Body of pancreas (tissue), 4 donors: ENCODE data around the gene BMPER. TPM values are rescaled to one million over a fixed set of nuclear protein-coding genes. Genes with fewer than 3 reads are reported as not detected.

ENCODE experiments used
- ATAC-seq: fragments of 150-250 bp; one replicate; pipeline ENCODE4 v1.9.1; 2016
- DNase-seq, 4 donors: peaks; one replicate each; pipeline ENCODE4 v3.0.0-alpha.2; 2019
- H3K27ac ChIP-seq, 4 donors: fragments of 200-600 bp; sonication (generic); 1 replicate in 3 of 4; 2 replicates in 1 of 4; pipeline versions ENCODE4 v1.5.1 to v1.6.1; 2016 to 2019; ENCODE audit warnings: mild to moderate bottlenecking in 1 of 4, mixed read lengths in 1 of 4, moderate library complexity in 1 of 4
- H3K27me3 ChIP-seq, 2 donors: fragments of 200-600 bp; sonication (generic); one replicate each; pipeline ENCODE4 v1.6.0; 2016; ENCODE audit warnings: mild to moderate bottlenecking in 1 of 2
- H3K36me3 ChIP-seq, 2 donors: fragments of 200-600 bp; sonication (generic); replicated peaks in 1 of 2; 2 replicates each; pipeline ENCODE4 v1.5.1; 2016; ENCODE audit warnings: low read depth in 2 of 2; ENCODE audit not compliant: insufficient read depth in 1 of 2
- H3K4me1 ChIP-seq: fragments of 200-600 bp; sonication (generic); one replicate; pipeline ENCODE4 v1.6.0; 2016
- H3K4me3 ChIP-seq, 2 donors: fragments of 200-600 bp; sonication (generic); 1 replicate in 1 of 2; 2 replicates in 1 of 2; pipeline ENCODE4 v1.5.1; 2016 to 2019
- H3K9me3 ChIP-seq, 3 donors: fragments of 200-600 bp; sonication (generic); 1 replicate in 2 of 3; 2 replicates in 1 of 3; pipeline ENCODE4 v1.5.1; 2016
- POLR2A ChIP-seq, 3 donors: fragments of 450-650 bp; IDR thresholded peaks; one replicate each; pipeline ENCODE4 v1.6.1; 2016; ENCODE audit warnings: antibody characterized with exemption in 3 of 3, mild to moderate bottlenecking in 2 of 3
- WGBS, 2 donors: methylation state at CpG; one replicate each; pipeline ENCODE4 v1.1.5; 2017; 5-methylcytosine and 5-hydroxymethylcytosine counted together
- intact Hi-C: fragments of 100-400 bp; cut with DNase I; formaldehyde crosslinking; loops from one replicate; pipeline ENCODE4 v1.15.1; 2023
- total RNA-seq, 2 donors: library from RNA; depleted of rRNA; stranded (reverse); fragments of >200 nt; gene quantifications; one replicate each; pipeline ENCODE4 v1.1.0, GENCODE V29; 2016
- TF ChIP-seq, protein P1 (sequence below), 7 experiments: fragments of 450-650 bp in 4 of 7; fragments of 200-600 bp in 3 of 7; sonication (generic) in 3 of 7; IDR thresholded peaks; one replicate each; pipeline ENCODE4 v1.5.1; 2016 to 2019; ENCODE audit warnings: antibody characterized with exemption in 7 of 7

BMPER gene
- total RNA-seq, 2 donors from 2014 or later: 0.33 to 0.78 TPM

DNA sequence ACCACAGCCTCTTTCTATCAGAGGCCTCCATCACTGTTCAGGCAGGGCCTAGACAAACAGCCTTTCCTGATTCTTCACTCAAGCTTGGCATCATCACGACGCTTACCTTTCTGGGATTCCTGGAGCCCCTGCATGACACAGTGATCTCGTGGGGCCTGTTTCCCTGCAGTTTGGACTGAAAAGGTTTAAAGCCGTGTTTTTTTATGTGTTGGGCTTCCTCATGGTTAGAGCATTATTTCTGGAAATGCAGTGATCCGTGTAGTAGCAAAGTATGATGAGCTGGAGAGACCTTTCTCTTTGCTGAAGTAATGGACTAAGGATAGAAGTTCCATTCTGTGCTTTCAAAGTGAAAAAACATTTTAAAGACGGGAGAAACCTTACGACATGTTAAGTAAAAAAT, 169.1 kb downstream of the BMPER start:
- Histone ChIP-seq H3K36me3 (no peaks in the 10 kb centered on the region), H3K9me3 (no peaks in the 10 kb centered on the region), H3K27me3 (no peaks in the 10 kb centered on the region), H3K4me1 (no peaks in the 10 kb centered on the region), H3K4me3 (no peak overlapping the region), H3K27ac (no peak overlapping the region)
- ATAC-seq (no peak), DNase-seq (no peak)
- no peak for TF ChIP-seq POLR2A (IDR thresholded peaks at IDR 0.05)
- TF ChIP-seq, protein P1, sequence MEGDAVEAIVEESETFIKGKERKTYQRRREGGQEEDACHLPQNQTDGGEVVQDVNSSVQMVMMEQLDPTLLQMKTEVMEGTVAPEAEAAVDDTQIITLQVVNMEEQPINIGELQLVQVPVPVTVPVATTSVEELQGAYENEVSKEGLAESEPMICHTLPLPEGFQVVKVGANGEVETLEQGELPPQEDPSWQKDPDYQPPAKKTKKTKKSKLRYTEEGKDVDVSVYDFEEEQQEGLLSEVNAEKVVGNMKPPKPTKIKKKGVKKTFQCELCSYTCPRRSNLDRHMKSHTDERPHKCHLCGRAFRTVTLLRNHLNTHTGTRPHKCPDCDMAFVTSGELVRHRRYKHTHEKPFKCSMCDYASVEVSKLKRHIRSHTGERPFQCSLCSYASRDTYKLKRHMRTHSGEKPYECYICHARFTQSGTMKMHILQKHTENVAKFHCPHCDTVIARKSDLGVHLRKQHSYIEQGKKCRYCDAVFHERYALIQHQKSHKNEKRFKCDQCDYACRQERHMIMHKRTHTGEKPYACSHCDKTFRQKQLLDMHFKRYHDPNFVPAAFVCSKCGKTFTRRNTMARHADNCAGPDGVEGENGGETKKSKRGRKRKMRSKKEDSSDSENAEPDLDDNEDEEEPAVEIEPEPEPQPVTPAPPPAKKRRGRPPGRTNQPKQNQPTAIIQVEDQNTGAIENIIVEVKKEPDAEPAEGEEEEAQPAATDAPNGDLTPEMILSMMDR (IDR thresholded peaks at IDR 0.05): no peak
- intact Hi-C loops: no loop called here
- WGBS, 2 donors: 50 to 64% methylated on average over 7 of the region's 7 CpGs

DNA sequence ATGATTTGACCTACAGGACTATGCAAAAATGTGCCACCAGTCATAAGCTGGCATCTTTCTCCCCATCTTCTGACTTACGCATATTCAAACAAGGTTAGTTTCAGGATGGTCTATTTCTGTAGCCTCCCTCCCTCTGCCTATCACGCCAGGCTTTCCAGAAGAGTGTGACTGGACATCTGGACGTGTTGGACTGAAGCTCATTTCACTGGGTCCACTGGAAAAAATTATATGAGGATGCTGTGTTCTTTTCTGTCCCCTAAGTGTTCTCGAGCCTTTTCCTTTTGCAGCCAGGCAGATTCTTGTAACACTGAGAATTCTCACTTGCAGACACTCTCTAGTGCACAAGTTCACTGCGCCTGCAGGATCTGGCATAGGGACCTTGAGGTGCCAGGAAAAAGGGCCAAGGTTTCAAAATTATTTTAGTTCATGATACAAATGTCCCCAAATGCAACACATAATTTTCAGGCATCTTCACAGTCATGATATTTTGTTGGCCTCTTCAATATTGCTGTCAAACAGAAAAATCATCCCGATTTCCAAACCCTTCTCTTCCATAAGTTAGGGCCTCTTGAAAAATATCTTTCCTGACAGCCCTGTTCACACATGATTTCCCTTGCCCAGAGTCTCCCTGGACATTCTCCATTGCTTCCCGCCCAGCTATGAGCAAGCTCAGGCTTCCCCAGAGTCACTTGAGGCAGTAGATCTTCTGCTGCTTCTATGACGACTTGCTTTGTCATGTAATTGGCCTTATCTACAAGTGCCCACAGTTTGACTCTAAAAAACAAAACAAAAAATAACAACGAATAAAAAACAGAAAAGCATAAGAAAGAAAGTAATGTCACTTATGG, 170.4 kb downstream of the BMPER start:
- intact Hi-C loops: no loop called here
- no peak for TF ChIP-seq POLR2A (IDR thresholded peaks at IDR 0.05)
- TF ChIP-seq, protein P1 (IDR thresholded peaks at IDR 0.05): no peak
- ATAC-seq (no peak), DNase-seq (no peak)
- WGBS, 2 donors: 57 to 71% methylated on average over 9 of the region's 9 CpGs
- H3K36me3 ChIP-seq: no peaks in the 10 kb centered on the region
- no peak overlapping the region for H3K27ac ChIP-seq
- H3K4me3 ChIP-seq: no peak overlapping the region
- H3K9me3 ChIP-seq: no peaks in the 10 kb centered on the region
- H3K27me3 ChIP-seq: no peaks in the 10 kb centered on the region
- H3K4me1 ChIP-seq: no peaks in the 10 kb centered on the region

DNA sequence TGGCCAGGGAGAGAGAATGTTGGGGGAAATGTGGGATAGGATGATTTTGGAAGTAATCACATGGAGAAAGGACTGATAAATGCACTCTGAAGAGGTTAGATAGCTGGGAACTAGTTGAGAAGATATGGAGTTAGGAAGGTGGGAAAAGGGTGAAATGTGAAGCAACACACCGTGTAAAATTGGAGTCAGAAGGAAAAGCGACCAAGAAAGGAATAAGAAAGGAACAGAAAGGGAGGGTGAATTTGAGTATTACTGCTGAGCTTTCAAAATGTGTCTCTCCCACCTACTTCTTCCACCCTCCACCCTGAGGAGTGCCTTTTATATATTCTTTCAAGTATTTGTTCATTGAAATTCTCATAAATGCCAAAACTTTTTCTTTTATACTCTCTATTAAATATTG, 171.8 kb downstream of the BMPER start:
- H3K4me1 ChIP-seq: no peaks in the 10 kb centered on the region
- no peaks in the 10 kb centered on the region for H3K36me3 ChIP-seq
- intact Hi-C loops: no loop called here
- H3K9me3 ChIP-seq: no peaks in the 10 kb centered on the region
- TF ChIP-seq, protein P1 (IDR thresholded peaks at IDR 0.05): no peak
- TF ChIP-seq POLR2A (IDR thresholded peaks at IDR 0.05): no peak
- WGBS, 2 donors: 68 to 73% methylated on average over 2 of the region's 2 CpGs
- H3K4me3 ChIP-seq: no peak overlapping the region
- DNase-seq (no peak), ATAC-seq (no peak)
- no peak overlapping the region for H3K27ac ChIP-seq
- H3K27me3 ChIP-seq: no peaks in the 10 kb centered on the region

DNA sequence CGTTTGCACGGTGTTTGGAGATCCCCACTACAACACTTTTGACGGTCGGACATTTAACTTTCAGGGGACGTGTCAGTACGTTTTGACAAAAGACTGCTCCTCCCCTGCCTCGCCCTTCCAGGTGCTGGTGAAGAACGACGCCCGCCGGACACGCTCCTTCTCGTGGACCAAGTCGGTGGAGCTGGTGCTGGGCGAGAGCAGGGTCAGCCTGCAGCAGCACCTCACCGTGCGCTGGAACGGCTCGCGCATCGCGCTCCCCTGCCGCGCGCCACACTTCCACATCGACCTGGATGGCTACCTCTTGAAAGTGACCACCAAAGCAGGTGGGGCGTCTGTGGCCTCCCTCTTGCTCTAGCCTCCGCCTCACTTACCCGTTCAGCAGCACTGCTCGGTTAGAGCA, 173.5 kb downstream of the BMPER start:
- Histone ChIP-seq H3K36me3 (no peaks in the 10 kb centered on the region), H3K27ac (no peak overlapping the region), H3K4me1 (no peaks in the 10 kb centered on the region), H3K4me3 (no peak overlapping the region), H3K27me3 (no peaks in the 10 kb centered on the region), H3K9me3 (no peaks in the 10 kb centered on the region)
- intact Hi-C loops: no loop called here
- no peak for DNase-seq
- no peak for ATAC-seq
- TF ChIP-seq, protein P1 (IDR thresholded peaks at IDR 0.05): no peak
- TF ChIP-seq POLR2A (IDR thresholded peaks at IDR 0.05): no peak
- WGBS, 2 donors: 65 to 77% methylated on average over 17 to 28 of the region's 30 CpGs

DNA sequence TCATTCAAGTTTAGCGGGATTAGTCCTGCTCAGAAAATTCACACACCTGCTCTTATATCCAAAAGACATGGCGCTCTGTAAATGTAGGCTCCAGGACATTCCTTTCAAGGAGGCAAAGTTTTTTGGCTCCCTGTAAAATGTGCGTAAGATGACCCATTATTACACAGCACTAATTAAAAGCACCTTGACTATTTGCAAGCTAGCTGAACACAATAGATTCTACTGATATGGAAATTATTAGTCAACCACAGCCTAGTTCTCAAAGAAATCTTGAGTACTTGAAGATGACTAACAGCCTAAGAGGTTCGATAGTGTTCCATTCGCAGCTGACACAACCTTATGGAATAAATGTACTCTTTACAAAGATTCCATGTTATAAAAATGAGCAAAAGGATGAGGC, 175.2 kb downstream of the BMPER start:
- DNase-seq: no peak
- no peak overlapping the region for H3K27ac ChIP-seq
- TF ChIP-seq, protein P1 (IDR thresholded peaks at IDR 0.05): no peak
- TF ChIP-seq POLR2A (IDR thresholded peaks at IDR 0.05): no peak
- H3K4me1 ChIP-seq: no peaks in the 10 kb centered on the region
- ATAC-seq: no peak
- H3K27me3 ChIP-seq: no peaks in the 10 kb centered on the region
- WGBS, 2 donors: 72 to 84% methylated on average over 5 of the region's 5 CpGs
- no peak overlapping the region for H3K4me3 ChIP-seq
- H3K36me3 ChIP-seq: no peaks in the 10 kb centered on the region
- H3K9me3 ChIP-seq: no peaks in the 10 kb centered on the region
- intact Hi-C loops: no loop called here
